HEK293 (cell line): ENCODE data around the gene ANGPTL2.

ENCODE experiments used
- CTCF ChIA-PET: fragments of 350-600 bp; formaldehyde crosslinking; extraction: SDS; loops from one replicate; lab custom pipeline; 2021; ENCODE audit warnings: antibody characterized with exemption; lab: Yijun Ruan, JAX
- POLR2A ChIA-PET: fragments of 300-600 bp; formaldehyde crosslinking; extraction: SDS; loops from one replicate; lab custom pipeline; 2020; ENCODE audit warnings: antibody characterized with exemption, inconsistent platforms; lab: Yijun Ruan, JAX
- H3K27ac ChIP-seq: fragments of 200-500 bp; sonication (Bioruptor generic); 2 replicates; pipeline ENCODE4 v1.5.1; 2014; ENCODE audit warnings: low read depth, low read length, control low read depth, inconsistent platforms; ENCODE audit errors: extremely low read depth
- H3K36me3 ChIP-seq, 2 experiments: fragments of 200-500 bp in 1 of 2; sonication (Bioruptor generic) in 1 of 2; 1 replicate in 1 of 2; 2 replicates in 1 of 2; pipeline ENCODE4 v1.5.1; 2014 to 2017; ENCODE audit warnings: inconsistent platforms in 2 of 2, low read length in 2 of 2; ENCODE audit not compliant: control insufficient read depth in 2 of 2, insufficient read depth in 1 of 2
- H3K4me1 ChIP-seq: fragments of 200-500 bp; sonication (Bioruptor generic); 2 replicates; pipeline ENCODE4 v1.5.1; 2014; ENCODE audit warnings: mild to moderate bottlenecking, low read length, inconsistent platforms; ENCODE audit not compliant: control insufficient read depth, insufficient read depth
- H3K4me3 ChIP-seq: 2 replicates; pipeline ENCODE4 v1.5.1; 2011; ENCODE audit warnings: low read depth, mild to moderate bottlenecking, control low read depth, low read length, moderate library complexity
- H3K9me3 ChIP-seq: fragments of 200-500 bp; sonication (Bioruptor generic); 2 replicates; pipeline ENCODE4 v1.5.1; 2014; ENCODE audit warnings: low read depth, low read length, inconsistent platforms; ENCODE audit not compliant: control insufficient read depth, insufficient read depth
- BCL11A ChIP-seq: fragments of 450-650 bp; formaldehyde crosslinking; IDR thresholded peaks from 2 replicates; pipeline ENCODE4 v1.5.1; 2016; ENCODE audit warnings: low read depth, missing biosample characterization, missing genetic modification characterization
- GLI2 ChIP-seq: fragments of 450-650 bp; formaldehyde crosslinking; IDR thresholded peaks from 2 replicates; pipeline ENCODE4; 2017; ENCODE audit warnings: missing biosample characterization, missing genetic modification characterization, low read depth, borderline replicate concordance
- MZF1 ChIP-seq: fragments of 450-650 bp; formaldehyde crosslinking; IDR thresholded peaks from 2 replicates; pipeline ENCODE4 v1.5.1; 2017; ENCODE audit warnings: missing biosample characterization, missing genetic modification characterization, borderline replicate concordance
- SCRT1 ChIP-seq: fragments of 450-650 bp; formaldehyde crosslinking; IDR thresholded peaks from 2 replicates; pipeline ENCODE4 v1.5.1; 2016; ENCODE audit warnings: missing biosample characterization, missing genetic modification characterization, borderline replicate concordance
- ZNF138 ChIP-seq: fragments of 450-650 bp; formaldehyde crosslinking; IDR thresholded peaks from 2 replicates; pipeline ENCODE4 v1.5.1; 2016; ENCODE audit warnings: missing biosample characterization, missing genetic modification characterization, borderline replicate concordance
- ZNF155 ChIP-seq: fragments of 450-650 bp; formaldehyde crosslinking; IDR thresholded peaks from 2 replicates; pipeline ENCODE4 v1.5.1; 2016; ENCODE audit warnings: missing biosample characterization, missing genetic modification characterization
- ZNF2 ChIP-seq: fragments of 450-650 bp; formaldehyde crosslinking; IDR thresholded peaks from 2 replicates; pipeline ENCODE4 v1.5.1; 2016; ENCODE audit warnings: missing biosample characterization, missing genetic modification characterization
- ZNF202 ChIP-seq: fragments of 450-650 bp; formaldehyde crosslinking; IDR thresholded peaks from 2 replicates; pipeline ENCODE4 v1.5.1; 2016; ENCODE audit warnings: missing biosample characterization, missing genetic modification characterization, borderline replicate concordance
- ZNF341 ChIP-seq: fragments of 450-650 bp; formaldehyde crosslinking; IDR thresholded peaks from 2 replicates; pipeline ENCODE4; 2016; ENCODE audit warnings: low read depth, missing biosample characterization, missing genetic modification characterization
- ZNF354C ChIP-seq: fragments of 450-650 bp; formaldehyde crosslinking; IDR thresholded peaks from 2 replicates; pipeline ENCODE4 v1.5.1; 2016; ENCODE audit warnings: missing biosample characterization, missing genetic modification characterization, low read depth, borderline replicate concordance
- ZNF501 ChIP-seq: fragments of 450-650 bp; formaldehyde crosslinking; IDR thresholded peaks from 2 replicates; pipeline ENCODE4 v1.5.1; 2016; ENCODE audit warnings: missing biosample characterization, missing genetic modification characterization
- ZNF629 ChIP-seq: fragments of 450-650 bp; formaldehyde crosslinking; IDR thresholded peaks from 2 replicates; pipeline ENCODE4 v1.5.1; 2017; ENCODE audit warnings: missing biosample characterization, missing genetic modification characterization
- TF ChIP-seq, protein P1 (sequence below): fragments of 450-650 bp; formaldehyde crosslinking; IDR thresholded peaks from 2 replicates; pipeline ENCODE4 v1.5.1; 2016; ENCODE audit warnings: missing biosample characterization, missing genetic modification characterization
- TF ChIP-seq, protein P2 (sequence below): fragments of 450-650 bp; formaldehyde crosslinking; IDR thresholded peaks from 2 replicates; pipeline ENCODE4 v1.5.1; 2016; ENCODE audit warnings: missing biosample characterization, missing genetic modification characterization
- TF ChIP-seq, protein P3 (sequence below): fragments of 450-650 bp; formaldehyde crosslinking; IDR thresholded peaks from 2 replicates; pipeline ENCODE4 v1.5.1; 2016; ENCODE audit warnings: missing biosample characterization, missing genetic modification characterization
- TF ChIP-seq, protein P4 (sequence below): fragments of 450-650 bp; formaldehyde crosslinking; IDR thresholded peaks from 2 replicates; pipeline ENCODE4 v1.5.1; 2016; ENCODE audit warnings: missing biosample characterization, missing genetic modification characterization

Gene ANGPTL2

GRCh38 chr9:127051881-127052595 is 70.4 kb downstream of the ANGPTL2 start:
- Histone ChIP-seq H3K4me1 (no peaks in the 10 kb centered on the region), H3K4me3 (no peak overlapping the region), H3K36me3 (no peaks in the 10 kb centered on the region), H3K27ac (no peak overlapping the region), H3K9me3 (no peaks in the 10 kb centered on the region)
- ChIA-PET CTCF (no interaction called here), POLR2A (no interaction called here)
- TF ChIP-seq GLI2 (tag by site-specific recombination): no peak
- no peak for TF ChIP-seq ZNF501 (tag by site-specific recombination)
- no peak for TF ChIP-seq MZF1 (tag by site-specific recombination)
- no peak for TF ChIP-seq ZNF155 (tag by site-specific recombination)
- no peak for TF ChIP-seq ZNF202
- TF ChIP-seq, protein P1, sequence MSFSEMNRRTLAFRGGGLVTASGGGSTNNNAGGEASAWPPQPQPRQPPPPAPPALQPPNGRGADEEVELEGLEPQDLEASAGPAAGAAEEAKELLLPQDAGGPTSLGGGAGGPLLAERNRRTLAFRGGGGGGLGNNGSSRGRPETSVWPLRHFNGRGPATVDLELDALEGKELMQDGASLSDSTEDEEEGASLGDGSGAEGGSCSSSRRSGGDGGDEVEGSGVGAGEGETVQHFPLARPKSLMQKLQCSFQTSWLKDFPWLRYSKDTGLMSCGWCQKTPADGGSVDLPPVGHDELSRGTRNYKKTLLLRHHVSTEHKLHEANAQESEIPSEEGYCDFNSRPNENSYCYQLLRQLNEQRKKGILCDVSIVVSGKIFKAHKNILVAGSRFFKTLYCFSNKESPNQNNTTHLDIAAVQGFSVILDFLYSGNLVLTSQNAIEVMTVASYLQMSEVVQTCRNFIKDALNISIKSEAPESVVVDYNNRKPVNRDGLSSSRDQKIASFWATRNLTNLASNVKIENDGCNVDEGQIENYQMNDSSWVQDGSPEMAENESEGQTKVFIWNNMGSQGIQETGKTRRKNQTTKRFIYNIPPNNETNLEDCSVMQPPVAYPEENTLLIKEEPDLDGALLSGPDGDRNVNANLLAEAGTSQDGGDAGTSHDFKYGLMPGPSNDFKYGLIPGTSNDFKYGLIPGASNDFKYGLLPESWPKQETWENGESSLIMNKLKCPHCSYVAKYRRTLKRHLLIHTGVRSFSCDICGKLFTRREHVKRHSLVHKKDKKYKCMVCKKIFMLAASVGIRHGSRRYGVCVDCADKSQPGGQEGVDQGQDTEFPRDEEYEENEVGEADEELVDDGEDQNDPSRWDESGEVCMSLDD: no peak
- TF ChIP-seq ZNF354C (tag by site-specific recombination): no peak

- Histone ChIP-seq H3K9me3 (no peaks in the 10 kb centered on the region), H3K4me3 (no peak overlapping the region), H3K27ac (no peak overlapping the region), H3K4me1 (no peaks in the 10 kb centered on the region), H3K36me3 (no peaks in the 10 kb centered on the region)
- TF ChIP-seq ZNF629 (no peak), SCRT1 (tag by site-specific recombination) (no peak), ZNF2 (no peak), ZNF341 (tag by site-specific recombination) (no peak), ZNF138 (tag by site-specific recombination) (no peak), BCL11A (tag by site-specific recombination) (no peak)
- TF ChIP-seq, protein P2, sequence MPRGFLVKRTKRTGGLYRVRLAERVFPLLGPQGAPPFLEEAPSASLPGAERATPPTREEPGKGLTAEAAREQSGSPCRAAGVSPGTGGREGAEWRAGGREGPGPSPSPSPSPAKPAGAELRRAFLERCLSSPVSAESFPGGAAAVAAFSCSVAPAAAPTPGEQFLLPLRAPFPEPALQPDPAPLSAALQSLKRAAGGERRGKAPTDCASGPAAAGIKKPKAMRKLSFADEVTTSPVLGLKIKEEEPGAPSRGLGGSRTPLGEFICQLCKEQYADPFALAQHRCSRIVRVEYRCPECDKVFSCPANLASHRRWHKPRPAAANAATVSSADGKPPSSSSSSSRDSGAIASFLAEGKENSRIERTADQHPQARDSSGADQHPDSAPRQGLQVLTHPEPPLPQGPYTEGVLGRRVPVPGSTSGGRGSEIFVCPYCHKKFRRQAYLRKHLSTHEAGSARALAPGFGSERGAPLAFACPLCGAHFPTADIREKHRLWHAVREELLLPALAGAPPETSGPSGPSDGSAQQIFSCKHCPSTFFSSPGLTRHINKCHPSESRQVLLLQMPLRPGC (tag by site-specific recombination): no peak
- TF ChIP-seq, protein P3, sequence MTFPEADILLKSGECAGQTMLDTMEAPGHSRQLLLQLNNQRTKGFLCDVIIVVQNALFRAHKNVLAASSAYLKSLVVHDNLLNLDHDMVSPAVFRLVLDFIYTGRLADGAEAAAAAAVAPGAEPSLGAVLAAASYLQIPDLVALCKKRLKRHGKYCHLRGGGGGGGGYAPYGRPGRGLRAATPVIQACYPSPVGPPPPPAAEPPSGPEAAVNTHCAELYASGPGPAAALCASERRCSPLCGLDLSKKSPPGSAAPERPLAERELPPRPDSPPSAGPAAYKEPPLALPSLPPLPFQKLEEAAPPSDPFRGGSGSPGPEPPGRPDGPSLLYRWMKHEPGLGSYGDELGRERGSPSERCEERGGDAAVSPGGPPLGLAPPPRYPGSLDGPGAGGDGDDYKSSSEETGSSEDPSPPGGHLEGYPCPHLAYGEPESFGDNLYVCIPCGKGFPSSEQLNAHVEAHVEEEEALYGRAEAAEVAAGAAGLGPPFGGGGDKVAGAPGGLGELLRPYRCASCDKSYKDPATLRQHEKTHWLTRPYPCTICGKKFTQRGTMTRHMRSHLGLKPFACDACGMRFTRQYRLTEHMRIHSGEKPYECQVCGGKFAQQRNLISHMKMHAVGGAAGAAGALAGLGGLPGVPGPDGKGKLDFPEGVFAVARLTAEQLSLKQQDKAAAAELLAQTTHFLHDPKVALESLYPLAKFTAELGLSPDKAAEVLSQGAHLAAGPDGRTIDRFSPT (tag by site-specific recombination): no peak
- TF ChIP-seq, protein P4, sequence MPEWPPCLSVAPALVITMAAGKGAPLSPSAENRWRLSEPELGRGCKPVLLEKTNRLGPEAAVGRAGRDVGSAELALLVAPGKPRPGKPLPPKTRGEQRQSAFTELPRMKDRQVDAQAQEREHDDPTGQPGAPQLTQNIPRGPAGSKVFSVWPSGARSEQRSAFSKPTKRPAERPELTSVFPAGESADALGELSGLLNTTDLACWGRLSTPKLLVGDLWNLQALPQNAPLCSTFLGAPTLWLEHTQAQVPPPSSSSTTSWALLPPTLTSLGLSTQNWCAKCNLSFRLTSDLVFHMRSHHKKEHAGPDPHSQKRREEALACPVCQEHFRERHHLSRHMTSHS (tag by site-specific recombination): no peak
- ChIA-PET POLR2A (no interaction called here), CTCF (interaction anchor here (0.9 kb wide), 1 partner anchor 16 kb away, joined by 3 read pairs; no protein-coding TSS in a partner anchor)
These were observed 71.8 kb downstream of the ANGPTL2 start for GRCh38 chr9:127050591-127051001.
